ENCODE data around the gene FHAD1. TPM values are rescaled to one million over a fixed set of nuclear protein-coding genes. Genes with fewer than 3 reads are reported as not detected.

FHAD1 gene
- total RNA-seq, 4 donors from 2014 or later = not detected

GRCh38 chr1:15390667-15391066, 143.6 kb downstream of the FHAD1 start:
- Histone ChIP-seq H3K36me3 (no peaks in the 10 kb centered on the region), H3K9me3 (no peaks in the 10 kb centered on the region), H3K27me3 (peaks cover 9 to 13% (median 10%) of the 10 kb centered on the region in 3 donors), H3K27ac (no peak overlapping the region), H3K4me1 (no peaks in the 10 kb centered on the region), H3K4me3 (no peak overlapping the region)
- DNase-seq (no peak), ATAC-seq (no peak)
- intact Hi-C loops (cut with DNase I; ENCODE audit: low total_unique reads) = no loop called here
- in situ Hi-C loops (cut with MboI; ENCODE audit: low sequenced_read_pairs in 4 of 4) = no loop called here
- TF ChIP-seq CTCF (IDR thresholded peaks at IDR 0.05 in 4 of 5, conservative IDR thresholded peaks at IDR 0.05 in 1 of 5) = no peak

GRCh38 chr1:15391366-15391765, 144.3 kb downstream of the FHAD1 start:
- Histone ChIP-seq H3K36me3 (no peaks in the 10 kb centered on the region), H3K27ac (no peak overlapping the region), H3K4me1 (no peaks in the 10 kb centered on the region), H3K27me3 (peaks cover 5 to 10% (median 7%) of the 10 kb centered on the region in 3 donors), H3K9me3 (no peaks in the 10 kb centered on the region), H3K4me3 (no peak overlapping the region)
- intact Hi-C loops (cut with DNase I; ENCODE audit: low total_unique reads) = no loop called here
- DNase-seq = no peak
- ATAC-seq = no peak
- TF ChIP-seq CTCF (IDR thresholded peaks at IDR 0.05 in 4 of 5, conservative IDR thresholded peaks at IDR 0.05 in 1 of 5) (no peak), POLR2A (IDR thresholded peaks at IDR 0.05) (no peak)
- in situ Hi-C loops (cut with MboI; ENCODE audit: low sequenced_read_pairs in 4 of 4) = no loop called here

GRCh38 chr1:15393475-15394257, 146.6 kb downstream of the FHAD1 start:
- in situ Hi-C loops (cut with MboI; ENCODE audit: low sequenced_read_pairs in 4 of 4) = no loop called here
- intact Hi-C loops (cut with DNase I; ENCODE audit: low total_unique reads) = no loop called here

GRCh38 chr1:15394258-15394690, 147.3 kb downstream of the FHAD1 start:
- no peaks in the 10 kb centered on the region for H3K9me3 ChIP-seq
- ATAC-seq = no peak
- DNase-seq = no peak
- H3K27ac ChIP-seq = no peak overlapping the region
- no peaks in the 10 kb centered on the region for H3K36me3 ChIP-seq
- TF ChIP-seq POLR2A (IDR thresholded peaks at IDR 0.05) (no peak), CTCF (IDR thresholded peaks at IDR 0.05 in 4 of 5, conservative IDR thresholded peaks at IDR 0.05 in 1 of 5) (no peak)
- no peaks in the 10 kb centered on the region for H3K4me1 ChIP-seq
- H3K4me3 ChIP-seq = no peak overlapping the region
- H3K27me3 ChIP-seq = no peaks in the 10 kb centered on the region
- intact Hi-C loops (cut with DNase I; ENCODE audit: low total_unique reads) (no loop called here), in situ Hi-C loops (cut with MboI; ENCODE audit: low sequenced_read_pairs in 4 of 4) (no loop called here)

More at GRCh38 chr1:15393475-15394257, 146.6 kb downstream of the FHAD1 start:
- TF ChIP-seq POLR2A (IDR thresholded peaks at IDR 0.05) = no peak
- TF ChIP-seq CTCF (IDR thresholded peaks at IDR 0.05 in 4 of 5, conservative IDR thresholded peaks at IDR 0.05 in 1 of 5) = no peak
- Histone ChIP-seq H3K4me1 (no peaks in the 10 kb centered on the region), H3K9me3 (no peaks in the 10 kb centered on the region), H3K27me3 (no peaks in the 10 kb centered on the region), H3K27ac (no peak overlapping the region), H3K4me3 (no peak overlapping the region), H3K36me3 (no peaks in the 10 kb centered on the region)
- DNase-seq (no peak), ATAC-seq (no peak)
